Trophoblast cell (in vitro differentiated cells and primary cell): ENCODE results near the gene GRIK5.

Experiments used
- DNase-seq, 2 donors: peaks; one replicate each; pipeline ENCODE4 v3.0.0-alpha.2; 2016
- H2AFZ ChIP-seq: 2 replicates; pipeline ENCODE4 v1.6.1; 2013; ENCODE audit warnings: low read length, moderate library complexity, mild to moderate bottlenecking; ENCODE audit not compliant: insufficient read depth, poor library complexity
- H2AK5ac ChIP-seq: 2 replicates; pipeline ENCODE4 v1.6.1; 2013; ENCODE audit warnings: mild to moderate bottlenecking, low read length
- H2BK120ac ChIP-seq: 2 replicates; pipeline ENCODE4 v1.6.1; 2013; ENCODE audit warnings: low read length, mild to moderate bottlenecking, moderate library complexity; ENCODE audit not compliant: insufficient read depth, poor library complexity
- H2BK12ac ChIP-seq: 2 replicates; pipeline ENCODE4 v1.6.1; 2013; ENCODE audit warnings: mild to moderate bottlenecking, low read length, moderate library complexity
- H2BK5ac ChIP-seq: 2 replicates; pipeline ENCODE4 v1.6.1; 2013; ENCODE audit warnings: low read length, low read depth, moderate library complexity, mild to moderate bottlenecking; ENCODE audit not compliant: poor library complexity
- H3K14ac ChIP-seq: 2 replicates; pipeline ENCODE4 v1.6.1; 2013; ENCODE audit warnings: mild to moderate bottlenecking, low read length
- H3K18ac ChIP-seq: 2 replicates; pipeline ENCODE4 v1.6.1; 2013; ENCODE audit warnings: mild to moderate bottlenecking, low read length
- H3K23ac ChIP-seq: 2 replicates; pipeline ENCODE4 v1.6.1; 2013; ENCODE audit warnings: low read length
- H3K27ac ChIP-seq: 2 replicates; pipeline ENCODE4 v1.5.1; 2013; ENCODE audit warnings: low read depth, mild to moderate bottlenecking, inconsistent platforms, low read length, moderate library complexity
- H3K27me3 ChIP-seq: 2 replicates; pipeline ENCODE4 v1.6.1; 2013; ENCODE audit warnings: inconsistent platforms, mild to moderate bottlenecking, low read length, moderate library complexity; ENCODE audit not compliant: insufficient read depth
- H3K36me3 ChIP-seq, 2 experiments: 1 replicate in 1 of 2; 2 replicates in 1 of 2; pipeline ENCODE4 v1.6.1; 2013; ENCODE audit warnings: low read length in 2 of 2, mild to moderate bottlenecking in 2 of 2, moderate library complexity in 1 of 2; ENCODE audit not compliant: insufficient read depth in 2 of 2, control insufficient read depth in 1 of 2
- H3K4ac ChIP-seq: 2 replicates; pipeline ENCODE4 v1.6.1; 2013; ENCODE audit warnings: low read depth, mild to moderate bottlenecking, low read length, moderate library complexity
- H3K4me1 ChIP-seq, 2 experiments: 1 replicate in 1 of 2; 2 replicates in 1 of 2; pipeline ENCODE4 v1.6.1; 2013; ENCODE audit warnings: low read length in 2 of 2, mild to moderate bottlenecking in 2 of 2, moderate library complexity in 1 of 2; ENCODE audit not compliant: insufficient read depth in 2 of 2, control insufficient read depth in 1 of 2
- H3K4me2 ChIP-seq: 2 replicates; pipeline ENCODE4 v1.6.1; 2013; ENCODE audit warnings: inconsistent platforms, mild to moderate bottlenecking, low read length, moderate library complexity
- H3K4me3 ChIP-seq: 2 replicates; pipeline ENCODE4 v1.5.1; 2013; ENCODE audit warnings: mild to moderate bottlenecking, low read depth, low read length, inconsistent platforms
- H3K79me1 ChIP-seq: one replicate; pipeline ENCODE4 v1.6.1; 2013; ENCODE audit warnings: low read length
- H3K79me2 ChIP-seq: 2 replicates; pipeline ENCODE4 v1.6.1; 2013; ENCODE audit warnings: low read length, mild to moderate bottlenecking; ENCODE audit not compliant: control insufficient read depth, insufficient read depth, poor library complexity
- H3K9ac ChIP-seq: 2 replicates; pipeline ENCODE4 v1.6.1; 2013; ENCODE audit warnings: mild to moderate bottlenecking, low read length
- H3K9me3 ChIP-seq: 2 replicates; pipeline ENCODE4 v1.6.1; 2013; ENCODE audit warnings: low read depth, mild to moderate bottlenecking, control low read depth, inconsistent platforms, low read length; ENCODE audit not compliant: insufficient read depth
- H4K12ac ChIP-seq: 2 replicates; pipeline ENCODE4 v1.6.1; 2013; ENCODE audit warnings: low read depth, mild to moderate bottlenecking, low read length, moderate library complexity
- H4K8ac ChIP-seq: 2 replicates; pipeline ENCODE4 v1.6.1; 2013; ENCODE audit warnings: low read depth, mild to moderate bottlenecking, low read length, moderate library complexity
- H4K91ac ChIP-seq: one replicate; pipeline ENCODE4 v1.6.1; 2013; ENCODE audit warnings: low read depth, mild to moderate bottlenecking, low read length, moderate library complexity
- WGBS: extraction: QIAGEN DNeasy Blood & Tissue Kit; methylation state at CpG from one replicate; pipeline ENCODE4 v1.1.7; 2013; ENCODE audit warnings: missing lambda C conversion rate; ENCODE audit not compliant: insufficient read length, insufficient coverage; ENCODE audit errors: extremely low coverage; 5-methylcytosine and 5-hydroxymethylcytosine counted together

GRIK5 gene

GRCh38 chr19:42089191-42089750, 19.3 kb upstream of the GRIK5 start:
- Histone ChIP-seq H3K14ac (no peak overlapping the region), H3K79me1 (no peaks in the 10 kb centered on the region), H2BK120ac (no peak overlapping the region), H3K23ac (no peak overlapping the region), H2BK5ac (no peak overlapping the region), H3K4me3 (no peak overlapping the region), H3K18ac (no peak overlapping the region), H3K27me3 (no peaks in the 10 kb centered on the region), H3K79me2 (no peaks in the 10 kb centered on the region), H3K27ac (no peak overlapping the region), H3K9ac (no peak overlapping the region), H4K91ac (no peak overlapping the region), H4K12ac (no peak overlapping the region), H3K9me3 (peaks cover 3% of the 10 kb centered on the region), H3K36me3 (no peaks in the 10 kb centered on the region), H3K4me1 (peaks cover 7 to 8% of the 10 kb centered on the region in 2 experiments), H3K4ac (no peak overlapping the region), H2BK12ac (no peak overlapping the region), H3K4me2 (no peak overlapping the region), H4K8ac (no peak overlapping the region), H2AK5ac (no peak overlapping the region), H2AFZ (no peak overlapping the region)
- DNase-seq, result no peak
- WGBS, result no CpG with 5 or more reads among the region's 13 CpGs

- no peak overlapping the region for H2AFZ ChIP-seq
- H2BK120ac ChIP-seq, result no peak overlapping the region
- no peaks in the 10 kb centered on the region for H3K27me3 ChIP-seq
- DNase-seq, result no peak
- peaks cover 7 to 8% of the 10 kb centered on the region in 2 experiments for H3K4me1 ChIP-seq
- H3K79me1 ChIP-seq, result no peaks in the 10 kb centered on the region
- no peak overlapping the region for H3K14ac ChIP-seq
- H4K91ac ChIP-seq, result no peak overlapping the region
- no peak overlapping the region for H2BK5ac ChIP-seq
- H3K36me3 ChIP-seq, result peaks cover 0 to 1% of the 10 kb centered on the region in 2 experiments
- H2BK12ac ChIP-seq, result peak overlapping the region; percentile 23
- H3K4ac ChIP-seq, result no peak overlapping the region
- no peak overlapping the region for H3K4me3 ChIP-seq
- WGBS, result no CpG with 5 or more reads among the region's 18 CpGs
- no peak overlapping the region for H3K23ac ChIP-seq
- H3K79me2 ChIP-seq, result no peaks in the 10 kb centered on the region
- H4K8ac ChIP-seq, result no peak overlapping the region
- H3K9me3 ChIP-seq, result peaks cover 2% of the 10 kb centered on the region
- no peak overlapping the region for H3K9ac ChIP-seq
- no peak overlapping the region for H3K27ac ChIP-seq
- H4K12ac ChIP-seq, result no peak overlapping the region
- H2AK5ac ChIP-seq, result no peak overlapping the region
- no peak overlapping the region for H3K4me2 ChIP-seq
- H3K18ac ChIP-seq, result no peak overlapping the region
Observed at GRCh38 chr19:42088471-42089190, 18.6 kb upstream of the GRIK5 start.

GRCh38 chr19:42086770-42087550, 17.0 kb upstream of the GRIK5 start:
- no peak overlapping the region for H2AK5ac ChIP-seq
- no peak overlapping the region for H2AFZ ChIP-seq
- no peak overlapping the region for H3K4me3 ChIP-seq
- H3K4ac ChIP-seq, result no peak overlapping the region
- no peak overlapping the region for H4K8ac ChIP-seq
- no peak overlapping the region for H4K12ac ChIP-seq
- H3K23ac ChIP-seq, result no peak overlapping the region
- no peak overlapping the region for H2BK12ac ChIP-seq
- H3K14ac ChIP-seq, result no peak overlapping the region
- no peak overlapping the region for H3K9ac ChIP-seq
- no peak for DNase-seq
- no peaks in the 10 kb centered on the region for H3K27me3 ChIP-seq
- H3K18ac ChIP-seq, result no peak overlapping the region
- H3K36me3 ChIP-seq, result peaks cover 0 to 5% of the 10 kb centered on the region in 2 experiments
- no peak overlapping the region for H3K4me2 ChIP-seq
- H3K79me2 ChIP-seq, result no peaks in the 10 kb centered on the region
- no peaks in the 10 kb centered on the region for H3K9me3 ChIP-seq
- no peaks in the 10 kb centered on the region for H3K79me1 ChIP-seq
- H3K4me1 ChIP-seq, result peaks cover 7 to 8% of the 10 kb centered on the region in 2 experiments
- no peak overlapping the region for H2BK5ac ChIP-seq
- WGBS, result no CpG with 5 or more reads among the region's 11 CpGs
- H4K91ac ChIP-seq, result no peak overlapping the region
- H3K27ac ChIP-seq, result no peak overlapping the region
- no peak overlapping the region for H2BK120ac ChIP-seq

- Histone ChIP-seq H2BK5ac (no peak overlapping the region), H2AK5ac (no peak overlapping the region), H3K23ac (no peak overlapping the region), H4K91ac (no peak overlapping the region), H2BK12ac (no peak overlapping the region), H4K8ac (no peak overlapping the region), H3K9me3 (no peaks in the 10 kb centered on the region), H3K4ac (no peak overlapping the region), H3K4me2 (no peak overlapping the region), H3K14ac (no peak overlapping the region), H2AFZ (no peak overlapping the region), H3K27me3 (no peaks in the 10 kb centered on the region), H3K4me3 (no peak overlapping the region), H3K79me2 (no peaks in the 10 kb centered on the region), H3K18ac (no peak overlapping the region), H3K79me1 (no peaks in the 10 kb centered on the region), H3K36me3 (peaks cover 3 to 11% of the 10 kb centered on the region in 2 experiments), H2BK120ac (no peak overlapping the region), H3K4me1 (peaks cover 7 to 8% of the 10 kb centered on the region in 2 experiments), H4K12ac (no peak overlapping the region), H3K27ac (no peak overlapping the region), H3K9ac (no peak overlapping the region)
- no CpG with 5 or more reads among the region's 9 CpGs for WGBS
- no peak for DNase-seq
Observed at GRCh38 chr19:42086188-42086736, 16.3 kb upstream of the GRIK5 start.
